Neural cell (in vitro differentiated cells): ENCODE data around the gene MYOCD.

ENCODE experiments used
- EP300 ChIP-seq: fragments of 450-650 bp; conservative IDR thresholded peaks from 2 replicates; pipeline ENCODE4 v1.6.1; 2014; ENCODE audit warnings: antibody characterized with exemption, mild to moderate bottlenecking, moderate library complexity; ENCODE audit not compliant: poor library complexity, severe bottlenecking
- EZH2 ChIP-seq: fragments of 200-600, 300-800 bp; shearing (Covaris generic), sonication (generic); IDR thresholded peaks from 2 replicates; pipeline ENCODE4 v1.6.1; 2014; ENCODE audit warnings: antibody characterized with exemption, low read length, borderline replicate concordance, mild to moderate bottlenecking; ENCODE audit not compliant: insufficient read depth, poor library complexity, severe bottlenecking
- MXI1 ChIP-seq: fragments of 450-650 bp; conservative IDR thresholded peaks from 2 replicates; pipeline ENCODE4 v1.6.1; 2014; ENCODE audit warnings: antibody characterized with exemption, mild to moderate bottlenecking; ENCODE audit not compliant: poor library complexity, severe bottlenecking
- POLR2AphosphoS5 ChIP-seq: IDR thresholded peaks from 2 replicates; pipeline ENCODE4 v1.6.1; 2012
- RAD21 ChIP-seq: fragments of 450-650 bp; conservative IDR thresholded peaks from 2 replicates; pipeline ENCODE4 v1.6.1; 2014; ENCODE audit warnings: antibody characterized with exemption, mild to moderate bottlenecking, moderate library complexity
- SMC3 ChIP-seq: fragments of 450-650 bp; conservative IDR thresholded peaks from 2 replicates; pipeline ENCODE4 v1.6.1; 2014; ENCODE audit warnings: antibody characterized with exemption, mild to moderate bottlenecking, moderate library complexity; ENCODE audit not compliant: poor library complexity
- TAF1 ChIP-seq: IDR thresholded peaks from 2 replicates; pipeline ENCODE4 v1.6.1; 2012; ENCODE audit warnings: low read depth
- TF ChIP-seq, protein P1 (sequence below): fragments of 450-650 bp; IDR thresholded peaks from 2 replicates; pipeline ENCODE4 v1.5.1; 2014; ENCODE audit warnings: antibody characterized with exemption, mild to moderate bottlenecking, moderate library complexity; ENCODE audit not compliant: poor library complexity, severe bottlenecking
- TF ChIP-seq, protein P2 (sequence below): IDR thresholded peaks from 2 replicates; pipeline ENCODE4 v1.6.1; 2012; ENCODE audit warnings: borderline replicate concordance

DNA sequence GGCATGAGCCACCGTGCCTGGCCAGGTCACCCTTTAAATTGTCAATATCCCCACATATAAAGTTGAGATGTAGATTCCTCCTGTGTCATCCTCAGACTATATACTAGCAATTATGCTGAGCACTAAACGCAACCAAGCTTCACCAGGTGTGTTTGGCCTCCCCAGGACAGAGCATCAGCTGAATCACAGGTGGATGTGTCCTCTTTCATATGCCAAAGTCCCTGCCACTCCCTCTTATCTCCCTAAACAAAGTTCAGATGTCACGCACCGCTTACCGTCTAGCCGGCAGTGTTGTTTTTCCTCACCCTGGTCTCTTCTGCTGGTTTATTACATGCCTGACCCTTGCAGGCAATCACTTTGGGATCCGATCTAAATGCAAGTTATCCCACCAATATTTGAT, 79.8 kb downstream of the MYOCD start:
- TF ChIP-seq, protein P1, sequence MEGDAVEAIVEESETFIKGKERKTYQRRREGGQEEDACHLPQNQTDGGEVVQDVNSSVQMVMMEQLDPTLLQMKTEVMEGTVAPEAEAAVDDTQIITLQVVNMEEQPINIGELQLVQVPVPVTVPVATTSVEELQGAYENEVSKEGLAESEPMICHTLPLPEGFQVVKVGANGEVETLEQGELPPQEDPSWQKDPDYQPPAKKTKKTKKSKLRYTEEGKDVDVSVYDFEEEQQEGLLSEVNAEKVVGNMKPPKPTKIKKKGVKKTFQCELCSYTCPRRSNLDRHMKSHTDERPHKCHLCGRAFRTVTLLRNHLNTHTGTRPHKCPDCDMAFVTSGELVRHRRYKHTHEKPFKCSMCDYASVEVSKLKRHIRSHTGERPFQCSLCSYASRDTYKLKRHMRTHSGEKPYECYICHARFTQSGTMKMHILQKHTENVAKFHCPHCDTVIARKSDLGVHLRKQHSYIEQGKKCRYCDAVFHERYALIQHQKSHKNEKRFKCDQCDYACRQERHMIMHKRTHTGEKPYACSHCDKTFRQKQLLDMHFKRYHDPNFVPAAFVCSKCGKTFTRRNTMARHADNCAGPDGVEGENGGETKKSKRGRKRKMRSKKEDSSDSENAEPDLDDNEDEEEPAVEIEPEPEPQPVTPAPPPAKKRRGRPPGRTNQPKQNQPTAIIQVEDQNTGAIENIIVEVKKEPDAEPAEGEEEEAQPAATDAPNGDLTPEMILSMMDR = no peak
- TF ChIP-seq EZH2 = no peak
- TF ChIP-seq RAD21 = no peak
- TF ChIP-seq TAF1 = no peak
- TF ChIP-seq, protein P2, sequence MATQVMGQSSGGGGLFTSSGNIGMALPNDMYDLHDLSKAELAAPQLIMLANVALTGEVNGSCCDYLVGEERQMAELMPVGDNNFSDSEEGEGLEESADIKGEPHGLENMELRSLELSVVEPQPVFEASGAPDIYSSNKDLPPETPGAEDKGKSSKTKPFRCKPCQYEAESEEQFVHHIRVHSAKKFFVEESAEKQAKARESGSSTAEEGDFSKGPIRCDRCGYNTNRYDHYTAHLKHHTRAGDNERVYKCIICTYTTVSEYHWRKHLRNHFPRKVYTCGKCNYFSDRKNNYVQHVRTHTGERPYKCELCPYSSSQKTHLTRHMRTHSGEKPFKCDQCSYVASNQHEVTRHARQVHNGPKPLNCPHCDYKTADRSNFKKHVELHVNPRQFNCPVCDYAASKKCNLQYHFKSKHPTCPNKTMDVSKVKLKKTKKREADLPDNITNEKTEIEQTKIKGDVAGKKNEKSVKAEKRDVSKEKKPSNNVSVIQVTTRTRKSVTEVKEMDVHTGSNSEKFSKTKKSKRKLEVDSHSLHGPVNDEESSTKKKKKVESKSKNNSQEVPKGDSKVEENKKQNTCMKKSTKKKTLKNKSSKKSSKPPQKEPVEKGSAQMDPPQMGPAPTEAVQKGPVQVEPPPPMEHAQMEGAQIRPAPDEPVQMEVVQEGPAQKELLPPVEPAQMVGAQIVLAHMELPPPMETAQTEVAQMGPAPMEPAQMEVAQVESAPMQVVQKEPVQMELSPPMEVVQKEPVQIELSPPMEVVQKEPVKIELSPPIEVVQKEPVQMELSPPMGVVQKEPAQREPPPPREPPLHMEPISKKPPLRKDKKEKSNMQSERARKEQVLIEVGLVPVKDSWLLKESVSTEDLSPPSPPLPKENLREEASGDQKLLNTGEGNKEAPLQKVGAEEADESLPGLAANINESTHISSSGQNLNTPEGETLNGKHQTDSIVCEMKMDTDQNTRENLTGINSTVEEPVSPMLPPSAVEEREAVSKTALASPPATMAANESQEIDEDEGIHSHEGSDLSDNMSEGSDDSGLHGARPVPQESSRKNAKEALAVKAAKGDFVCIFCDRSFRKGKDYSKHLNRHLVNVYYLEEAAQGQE = no peak
- no peak for TF ChIP-seq SMC3
- TF ChIP-seq POLR2AphosphoS5 = no peak
- no peak for TF ChIP-seq EP300
- no peak for TF ChIP-seq MXI1
